Middle frontal gyrus (tissue), 1 donor: ENCODE results near the gene KLKB1.

Experiments
- DNase-seq: peaks from one replicate; pipeline ENCODE4 v3.0.0-alpha.2; 2015; ENCODE audit warnings: low spot score; ENCODE audit errors: extremely low spot score

KLKB1 gene

GRCh38 chr4:186227221-186227620 is at the start of gene KLKB1:
Gene KLKB1, plus strand, starts transcription at chr4:186227507. Its CDS starts 689 bp downstream, at chr4:186228196.
- DNase-seq = no peak

DNA sequence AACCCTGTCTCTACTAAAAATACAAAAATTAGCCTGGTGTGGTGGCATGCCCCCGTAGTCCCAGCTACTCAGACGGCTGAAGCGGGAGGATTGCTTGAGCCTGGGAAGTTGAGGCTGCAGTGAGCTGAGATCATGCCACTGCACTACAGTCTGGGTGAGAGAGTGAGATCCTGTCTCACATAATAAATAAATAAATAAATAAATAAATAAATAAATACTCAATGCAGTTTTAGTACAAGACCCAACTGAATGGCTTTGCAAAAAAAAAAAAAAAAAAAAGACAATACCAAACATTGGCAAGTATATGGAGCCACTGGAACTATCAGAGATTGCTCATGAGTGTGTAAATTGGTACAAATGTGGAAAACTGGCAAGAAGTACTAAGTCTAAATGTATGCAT is 39.2 kb upstream of the KLKB1 start:
- no peak for DNase-seq

DNA sequence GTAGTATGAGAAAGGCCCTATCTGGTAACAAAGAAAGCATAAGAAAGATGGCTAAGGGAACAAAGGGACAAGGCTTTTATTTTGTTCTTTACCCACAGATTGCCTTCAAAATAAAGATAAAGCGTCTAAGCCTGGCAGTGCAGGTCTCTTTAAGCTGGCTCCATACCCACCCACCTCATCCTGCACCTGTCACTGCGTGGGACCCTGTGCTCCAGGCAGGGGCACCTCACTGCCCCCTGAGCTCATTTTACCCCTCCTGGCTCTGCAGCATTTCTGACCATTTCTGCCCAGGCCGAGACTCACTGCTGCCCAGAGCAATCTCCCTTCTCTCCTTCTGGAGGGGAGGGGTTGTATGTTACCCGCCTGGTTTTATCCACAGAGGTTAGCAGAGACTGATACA is 37.7 kb upstream of the KLKB1 start:
- DNase-seq = no peak

- no peak for DNase-seq
These were observed 36.6 kb upstream of the KLKB1 start for GRCh38 chr4:186190581-186191199.

GRCh38 chr4:186191200-186192065 is 35.9 kb upstream of the KLKB1 start, which contains the start of gene CYP4V2:
Gene CYP4V2, plus strand, starts transcription at chr4:186191567. Its CDS starts 257 bp downstream, at chr4:186191824.
- DNase-seq = peak; percentile 46

- DNase-seq = peak; percentile 31
These were observed 35.2 kb upstream of the KLKB1 start for GRCh38 chr4:186192066-186192612.

- DNase-seq = no peak
These were observed 33.5 kb upstream of the KLKB1 start for GRCh38 chr4:186193851-186194250.

DNA sequence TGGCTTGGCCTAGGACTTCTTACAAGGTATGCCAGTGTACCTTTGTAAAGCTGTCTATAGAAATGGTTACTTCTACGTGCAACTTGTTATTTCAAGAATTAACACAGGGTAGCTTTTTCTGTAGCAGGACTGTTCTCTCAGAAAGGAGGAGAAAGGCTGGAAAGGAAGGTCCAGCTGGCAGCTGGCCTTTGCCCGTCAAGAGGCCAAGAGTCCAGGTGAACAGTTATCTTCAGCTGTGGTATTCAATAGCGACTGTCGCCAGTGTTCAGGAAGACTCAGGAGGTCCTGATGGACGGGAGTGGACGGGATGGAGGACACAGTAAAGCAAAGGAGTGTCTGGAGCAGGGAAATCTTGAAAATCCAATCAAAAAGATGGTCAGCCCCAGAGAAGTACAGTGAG is 31.2 kb upstream of the KLKB1 start:
- DNase-seq = no peak

DNA sequence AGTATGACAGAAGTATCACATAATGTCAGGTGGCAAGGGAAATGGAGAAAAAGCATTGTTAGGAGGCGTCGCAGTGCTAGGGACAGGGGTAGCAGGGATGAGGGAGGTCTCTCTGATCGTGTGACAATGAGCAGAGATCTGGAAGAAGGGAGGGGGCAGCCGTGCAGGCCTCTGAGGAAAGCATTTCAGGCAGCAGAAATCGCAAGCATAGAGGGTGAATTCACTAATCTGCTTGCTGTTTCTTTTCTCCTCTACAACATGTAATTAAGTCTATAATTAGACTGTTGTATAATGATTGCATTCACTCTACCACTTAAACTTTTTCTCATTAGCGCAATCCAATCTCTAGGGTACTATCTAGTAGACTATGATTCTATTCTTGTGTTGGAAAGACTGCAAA is 26.8 kb upstream of the KLKB1 start:
- no peak for DNase-seq

GRCh38 chr4:186201010-186201409 is 26.3 kb upstream of the KLKB1 start:
- DNase-seq = no peak

GRCh38 chr4:186201535-186202230 is 25.6 kb upstream of the KLKB1 start:
- no peak for DNase-seq

GRCh38 chr4:186202490-186203140 is 24.7 kb upstream of the KLKB1 start:
- DNase-seq = no peak

DNA sequence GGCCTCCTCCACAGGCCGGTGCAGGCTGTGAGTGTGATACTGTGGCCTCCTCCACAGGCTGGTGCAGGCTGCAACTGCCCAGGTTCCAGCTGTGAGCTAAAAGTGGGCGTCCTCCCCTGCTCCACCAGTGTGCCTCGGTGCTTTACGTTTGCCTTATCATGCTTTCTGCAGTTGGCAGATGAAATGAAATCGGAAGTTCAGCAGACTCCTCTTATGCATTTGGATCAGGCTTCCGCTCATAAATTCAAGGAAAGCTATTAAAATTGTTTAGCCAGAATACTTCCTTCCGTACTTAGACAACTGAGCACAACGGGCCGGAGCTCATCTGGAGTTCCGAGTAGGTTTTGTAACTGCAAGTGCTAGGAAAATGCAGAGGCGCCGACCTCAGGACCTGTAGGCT is 23.9 kb upstream of the KLKB1 start:
- no peak for DNase-seq

DNA sequence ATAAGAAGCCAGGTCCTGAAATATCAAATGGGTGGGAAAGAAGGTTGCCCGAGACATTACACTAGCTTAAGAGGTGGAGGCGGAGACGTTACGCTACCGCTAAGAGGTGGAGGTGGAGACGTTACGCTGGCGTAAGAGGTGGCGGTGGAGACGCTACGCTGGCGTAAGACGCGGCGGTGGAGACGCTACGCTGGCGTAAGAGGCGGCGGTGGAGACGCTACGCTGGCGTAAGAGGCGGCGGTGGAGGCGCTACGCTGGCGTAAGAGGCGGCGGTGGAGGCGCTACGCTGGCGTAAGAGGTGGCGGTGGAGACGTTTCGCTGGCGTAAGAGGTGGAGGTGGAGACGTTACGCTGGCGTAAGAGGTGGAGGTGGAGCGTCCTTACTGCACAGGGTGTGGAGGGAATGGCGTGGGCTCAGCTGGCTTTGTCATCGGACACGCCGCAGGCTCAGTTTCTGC is 23.2 kb upstream of the KLKB1 start:
- no peak for DNase-seq

- no peak for DNase-seq
These were observed 22.6 kb upstream of the KLKB1 start for GRCh38 chr4:186204686-186205085.

GRCh38 chr4:186205156-186205555 is 22.2 kb upstream of the KLKB1 start:
- no peak for DNase-seq

DNA sequence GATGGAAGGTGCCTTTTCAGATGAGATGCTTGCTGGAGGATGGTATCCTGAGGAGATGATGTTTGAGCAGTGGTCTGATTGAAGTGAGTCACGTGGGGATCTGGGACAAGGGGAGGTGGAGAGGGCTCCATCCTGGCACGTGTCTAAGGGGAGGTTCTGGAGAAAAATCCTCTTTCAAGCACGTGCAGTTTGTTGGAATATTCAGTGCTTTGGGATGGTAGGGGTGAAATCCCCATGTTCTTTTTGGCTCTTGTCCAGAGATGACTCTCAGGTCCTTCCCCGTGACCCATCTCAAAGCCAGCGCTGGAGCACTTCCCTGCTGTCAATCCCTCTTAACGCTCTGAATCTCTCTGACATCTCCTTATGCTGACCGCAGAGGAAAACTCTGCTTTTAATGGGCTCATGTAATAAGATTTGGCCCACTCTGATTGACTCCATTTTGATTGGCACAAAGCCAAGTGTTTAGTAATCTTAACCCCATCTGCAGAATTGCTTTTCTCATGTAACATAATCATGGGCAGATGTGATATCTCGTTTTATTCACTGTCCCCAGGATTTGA is 10.8 kb upstream of the KLKB1 start:
- DNase-seq = no peak

DNA sequence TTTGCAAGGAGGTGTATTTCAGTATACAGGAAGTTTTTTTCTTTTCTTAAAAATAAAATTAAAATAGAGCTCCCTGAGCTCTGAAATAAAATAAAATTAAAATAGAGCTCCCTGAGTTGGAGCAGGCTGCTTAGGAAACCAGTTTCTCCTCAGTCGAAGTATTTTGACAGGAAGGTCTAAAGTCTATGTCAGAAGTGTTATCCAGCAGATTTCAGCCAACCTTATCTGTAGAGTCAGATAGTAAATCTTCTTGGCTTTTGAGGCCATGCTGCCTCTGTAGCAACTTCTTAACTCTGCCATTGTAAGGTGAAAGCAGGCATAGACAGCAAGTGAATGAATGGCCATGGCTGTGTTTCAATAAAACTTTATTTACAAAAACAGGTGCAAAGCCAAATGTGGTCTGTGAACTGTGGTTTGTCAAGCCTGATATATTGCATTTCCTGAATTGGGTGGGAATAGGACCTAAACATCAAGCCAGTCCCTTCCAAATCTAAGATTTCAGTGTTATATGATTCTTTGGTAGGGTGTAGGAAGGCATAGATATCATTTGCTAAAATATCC is 9.5 kb upstream of the KLKB1 start:
- no peak for DNase-seq

GRCh38 chr4:186221624-186222023 is 5.7 kb upstream of the KLKB1 start:
- DNase-seq = no peak

GRCh38 chr4:186225848-186226247 is 1.5 kb upstream of the KLKB1 start:
- no peak for DNase-seq
